Cardiac septum (tissue), 1 donor: ENCODE measurements around the gene ACSF3. TPM values are rescaled to one million over a fixed set of nuclear protein-coding genes. Genes with fewer than 3 reads are reported as not detected.
A peak's percentile ranks its signal among the peaks of the same experiment; 100 is the strongest.
"Not testable (repeated sequence)": the region's sequence is repeated elsewhere in the genome, so short reads cannot be mapped to it uniquely, and the experiment has no call there.

ENCODE experiments used
- DNase-seq: peaks from one replicate; pipeline ENCODE4 v3.0.0-alpha.2; 2020; ENCODE audit warnings: low spot score
- intact Hi-C: fragments of 100-400 bp; cut with DNase I; formaldehyde crosslinking; loops from one replicate; pipeline ENCODE4 v1.14.0; 2022
- total RNA-seq: library from RNA; stranded (reverse); fragmentation: NEBNext Ultra II Directional; extraction: Animal tissue kit (Norgen Biotek cat#: 25700); gene quantifications from one replicate; pipeline ENCODE4 v1.2.1, GENCODE V29; 2021
- donor health status: DM: no; HTN: no; CAD: no.

Gene ACSF3
- total RNA-seq, 1 donor from 2014 or later, result 14.7 TPM

- intact Hi-C loops, result loop anchor here (5.0 kb wide), 2 partner anchors 353 to 423 kb away; partner anchors contain the start of gene APRT
- not testable (repeated sequence) for DNase-seq
These were observed 72.0 kb downstream of the ACSF3 start for GRCh38 chr16:89165681-89165979.

GRCh38 chr16:89166696-89167424, 73.2 kb downstream of the ACSF3 start:
- no peak for DNase-seq
- intact Hi-C loops, result loop anchor here (2.0 to 5.0 kb wide), 3 partner anchors 224 to 425 kb away; partner anchors contain the start of gene APRT

- intact Hi-C loops, result loop anchor here (2.0 to 5.0 kb wide), 3 partner anchors 225 to 425 kb away; partner anchors contain the start of gene APRT
- peak; percentile 92 for DNase-seq
These were observed 73.8 kb downstream of the ACSF3 start for GRCh38 chr16:89167425-89167941.

- intact Hi-C loops, result loop anchor here (5.0 kb wide), 2 partner anchors 356 to 426 kb away; partner anchors contain the start of gene APRT
- DNase-seq, result no peak
These were observed 74.9 kb downstream of the ACSF3 start for GRCh38 chr16:89168381-89169189.

GRCh38 chr16:89169778-89170177, 76.1 kb downstream of the ACSF3 start:
- no peak for DNase-seq
- intact Hi-C loops, result loop anchor here (5.0 kb wide), 2 partner anchors 357 to 427 kb away; partner anchors contain the start of gene APRT

- intact Hi-C loops, result no loop called here
These were observed 76.9 kb downstream of the ACSF3 start for GRCh38 chr16:89170346-89171215.

GRCh38 chr16:89171216-89172170, 77.8 kb downstream of the ACSF3 start, which contains the start of gene CDH15:
CDH15 (plus strand) TSS chr16:89171748; CDS start chr16:89171832, 84 bp downstream.
- peak; percentile 93 for DNase-seq
- intact Hi-C loops, result no loop called here

More at GRCh38 chr16:89170346-89171215, 76.9 kb downstream of the ACSF3 start:
- no peak for DNase-seq

GRCh38 chr16:89172171-89172527, 78.5 kb downstream of the ACSF3 start:
- intact Hi-C loops, result no loop called here
- DNase-seq, result no peak

GRCh38 chr16:89172528-89173173, 79.0 kb downstream of the ACSF3 start:
- intact Hi-C loops, result no loop called here
- no peak for DNase-seq

GRCh38 chr16:89173174-89173921, 79.7 kb downstream of the ACSF3 start:
- no peak for DNase-seq
- intact Hi-C loops, result no loop called here

GRCh38 chr16:89174055-89174827, 80.6 kb downstream of the ACSF3 start:
- intact Hi-C loops, result no loop called here
- DNase-seq, result no peak

- DNase-seq, result no peak
- intact Hi-C loops, result no loop called here
These were observed 81.2 kb downstream of the ACSF3 start for GRCh38 chr16:89174877-89175276.

- intact Hi-C loops, result no loop called here
- no peak for DNase-seq
These were observed 81.9 kb downstream of the ACSF3 start for GRCh38 chr16:89175280-89176146.

- no peak for DNase-seq
- intact Hi-C loops, result no loop called here
These were observed 82.6 kb downstream of the ACSF3 start for GRCh38 chr16:89176147-89176690.

- DNase-seq, result no peak
- intact Hi-C loops, result no loop called here
These were observed 83.1 kb downstream of the ACSF3 start for GRCh38 chr16:89176717-89177116.
